Right hindlimb (tissue), 1 donor: ENCODE measurements around the gene SIAE.

ENCODE experiments used
- DNase-seq: peaks from one replicate; pipeline ENCODE4 v3.0.0-alpha.2; 2018

The SIAE gene, protein sequence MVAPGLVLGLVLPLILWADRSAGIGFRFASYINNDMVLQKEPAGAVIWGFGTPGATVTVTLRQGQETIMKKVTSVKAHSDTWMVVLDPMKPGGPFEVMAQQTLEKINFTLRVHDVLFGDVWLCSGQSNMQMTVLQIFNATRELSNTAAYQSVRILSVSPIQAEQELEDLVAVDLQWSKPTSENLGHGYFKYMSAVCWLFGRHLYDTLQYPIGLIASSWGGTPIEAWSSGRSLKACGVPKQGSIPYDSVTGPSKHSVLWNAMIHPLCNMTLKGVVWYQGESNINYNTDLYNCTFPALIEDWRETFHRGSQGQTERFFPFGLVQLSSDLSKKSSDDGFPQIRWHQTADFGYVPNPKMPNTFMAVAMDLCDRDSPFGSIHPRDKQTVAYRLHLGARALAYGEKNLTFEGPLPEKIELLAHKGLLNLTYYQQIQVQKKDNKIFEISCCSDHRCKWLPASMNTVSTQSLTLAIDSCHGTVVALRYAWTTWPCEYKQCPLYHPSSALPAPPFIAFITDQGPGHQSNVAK

GRCh38 chr11:124673333-124674167, at the start of gene SIAE, which contains the start of gene SPA17:
Gene SIAE (minus strand): TSS chr11:124673739. CDS start chr11:124673708, 31 bp downstream.
Gene SPA17 (plus strand): TSS chr11:124673904. CDS start chr11:124675265, 1,361 bp downstream.
- DNase-seq, result peak; percentile 96

DNA sequence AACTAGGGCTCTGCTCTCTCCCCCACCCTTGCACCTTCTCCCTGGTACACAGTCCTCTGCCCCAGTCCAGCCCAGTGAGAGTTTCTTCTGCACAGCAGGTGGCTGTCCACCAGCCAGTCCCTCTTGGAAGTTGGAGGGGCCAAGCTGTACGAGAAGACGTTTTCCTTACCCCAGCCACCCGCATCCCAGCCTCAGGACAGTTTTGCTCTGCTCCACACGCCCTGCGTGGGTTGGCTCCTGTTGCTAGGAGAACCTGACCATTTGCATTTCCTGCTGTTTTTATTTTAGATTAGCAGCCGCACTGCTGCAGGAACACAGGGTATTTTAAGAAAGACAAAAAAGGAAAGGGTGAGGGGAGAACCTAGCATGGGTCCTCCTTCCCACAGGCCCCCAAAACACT, 48.6 kb upstream of the SIAE start:
- DNase-seq, result no peak

GRCh38 chr11:124719534-124719933, 46.0 kb upstream of the SIAE start:
- no peak for DNase-seq

- no peak for DNase-seq
Measured at GRCh38 chr11:124718801-124719200, 45.3 kb upstream of the SIAE start.

- DNase-seq, result no peak
Measured at GRCh38 chr11:124717786-124718651, 44.5 kb upstream of the SIAE start.

DNA sequence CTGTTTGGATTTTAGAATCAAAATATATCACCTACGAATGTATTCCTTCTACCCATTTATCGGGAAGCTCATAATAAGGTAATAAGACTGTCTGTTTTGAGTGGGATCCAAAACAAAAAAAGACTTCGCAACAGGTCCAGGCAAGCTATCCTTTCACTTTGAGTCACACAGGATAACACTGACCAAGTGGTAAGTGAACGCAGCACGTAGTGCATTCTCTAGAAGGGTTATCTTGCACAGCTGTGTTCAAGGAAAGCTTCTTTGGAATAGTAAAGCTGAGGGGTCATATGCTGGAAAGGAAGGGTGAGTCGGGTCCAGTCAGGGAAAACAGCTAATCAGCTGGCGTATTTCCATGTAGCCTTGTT, 43.9 kb upstream of the SIAE start:
- DNase-seq, result no peak

- DNase-seq, result no peak
Measured at GRCh38 chr11:124716591-124716990, 43.1 kb upstream of the SIAE start.

- DNase-seq, result no peak
Measured at GRCh38 chr11:124712392-124712791, 38.9 kb upstream of the SIAE start.

DNA sequence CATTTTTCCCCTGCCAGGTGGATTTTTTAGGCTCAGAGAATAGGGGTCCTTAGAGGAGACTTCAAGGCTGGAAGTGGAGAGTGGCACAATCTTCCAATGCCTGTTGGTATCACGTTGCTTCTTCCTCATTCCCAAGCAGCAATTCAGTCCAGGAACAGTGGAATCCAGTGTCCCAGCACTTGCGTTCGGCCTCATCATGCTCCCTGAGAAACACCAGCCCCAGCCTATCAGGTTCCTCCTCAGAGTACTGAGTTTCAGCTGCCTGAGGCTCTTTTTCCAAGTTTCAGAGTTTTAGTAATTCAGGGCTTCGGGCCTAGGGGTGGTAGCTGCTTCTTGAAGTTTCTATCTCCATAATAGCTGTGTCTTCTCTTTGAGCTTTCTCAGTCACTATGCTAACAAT, 34.3 kb upstream of the SIAE start:
- DNase-seq, result no peak

- no peak for DNase-seq
Measured at GRCh38 chr11:124700028-124700427, 26.5 kb upstream of the SIAE start.

GRCh38 chr11:124699547-124699946, 26.0 kb upstream of the SIAE start:
- no peak for DNase-seq

DNA sequence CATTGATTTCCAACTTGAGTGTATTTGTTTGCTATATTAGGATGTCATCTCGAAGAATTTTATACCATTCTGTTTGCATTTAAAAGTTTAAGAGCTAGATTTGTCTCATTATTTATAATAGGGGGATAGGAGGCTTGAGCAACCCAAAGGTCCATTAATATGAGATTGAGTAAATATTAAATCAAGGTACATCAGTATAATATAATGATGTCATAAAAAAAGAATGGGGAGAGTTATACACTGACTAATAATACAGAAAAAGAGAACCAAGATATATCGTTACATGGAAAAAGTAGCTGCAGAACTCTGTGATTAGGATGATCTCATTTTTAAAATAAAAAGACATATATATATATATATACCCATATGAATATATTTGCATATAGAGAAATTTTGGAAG, 19.6 kb upstream of the SIAE start:
- DNase-seq, result no peak

GRCh38 chr11:124682443-124682842, 8.9 kb upstream of the SIAE start:
- DNase-seq, result no peak

GRCh38 chr11:124681421-124681820, 7.9 kb upstream of the SIAE start:
- DNase-seq, result no peak

- no peak for DNase-seq
Measured at GRCh38 chr11:124678416-124678815, 4.9 kb upstream of the SIAE start.

- DNase-seq, result no peak
Measured at GRCh38 chr11:124676386-124676785, 2.8 kb upstream of the SIAE start.

- DNase-seq, result no peak
Measured at GRCh38 chr11:124674571-124674970, 1.0 kb upstream of the SIAE start.

GRCh38 chr11:124674168-124674517, 604 bp upstream of the SIAE start:
- DNase-seq, result no peak

GRCh38 chr11:124672536-124673215, 863 bp downstream of the SIAE start:
- DNase-seq, result no peak

- DNase-seq, result no peak
Measured at GRCh38 chr11:124670732-124671131, 2.8 kb downstream of the SIAE start.

DNA sequence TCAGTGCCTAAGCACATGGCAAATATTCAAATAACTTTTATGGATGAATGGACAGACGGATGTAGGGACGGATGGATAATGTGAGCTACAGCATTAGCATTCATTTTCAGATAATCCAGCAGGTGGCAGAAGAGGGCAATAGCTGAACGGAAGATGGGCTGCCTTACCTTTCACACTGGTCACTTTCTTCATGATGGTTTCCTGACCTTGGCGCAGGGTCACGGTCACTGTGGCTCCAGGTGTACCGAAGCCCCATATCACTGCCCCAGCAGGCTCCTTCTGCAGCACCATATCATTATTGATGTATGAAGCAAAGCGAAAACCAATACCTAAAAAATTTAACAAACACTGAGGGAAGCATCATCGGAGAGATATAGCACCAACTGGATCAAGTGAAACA, 4.3 kb downstream of the SIAE start:
- DNase-seq, result peak; percentile 29

DNA sequence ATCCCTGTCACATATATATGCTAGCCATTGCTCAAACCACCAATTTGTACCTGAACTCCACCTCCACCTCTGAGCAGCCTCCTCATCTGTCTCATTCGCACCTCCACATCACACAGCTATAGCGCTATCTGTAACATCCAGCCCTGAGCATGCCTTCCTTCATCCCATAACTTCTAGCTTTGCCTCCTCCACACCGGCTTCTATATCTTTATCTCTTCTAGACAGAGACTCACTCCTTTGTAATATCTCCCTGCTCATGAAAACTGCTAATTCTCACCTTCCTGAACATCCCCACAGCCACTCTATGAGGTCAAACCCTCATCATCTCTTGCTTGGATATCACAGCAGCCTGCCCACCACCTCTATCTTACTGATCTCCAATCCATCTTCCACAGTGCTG, 5.9 kb downstream of the SIAE start:
- DNase-seq, result no peak
